Measurements from ENCODE around the gene PTGDR.

PTGDR gene

DNA sequence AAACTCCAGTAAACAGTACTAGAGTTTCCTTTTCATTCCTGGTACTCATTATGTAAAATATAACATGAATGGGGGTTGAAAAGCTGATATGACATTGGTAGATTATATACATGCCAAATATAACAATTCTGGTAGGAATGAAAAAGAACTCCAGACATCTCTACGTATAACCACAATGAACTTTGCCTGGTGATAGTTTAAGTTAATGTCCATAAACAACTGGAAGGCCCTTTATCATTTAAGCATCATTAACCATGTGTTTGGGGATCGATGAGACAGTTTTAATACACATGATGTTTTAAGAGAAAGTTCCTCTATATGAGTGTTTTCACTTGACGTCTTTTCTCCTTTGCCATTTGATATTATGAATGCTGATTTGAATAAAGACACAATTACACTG is 52.4 kb downstream of the PTGDR start:
- peaks cover 36% of the 10 kb centered on the region for H3K36me3 ChIP-seq (ENCODE audit: insufficient read depth, low read length)
- peaks cover 15% of the 10 kb centered on the region for H3K9me3 ChIP-seq (ENCODE audit: insufficient read depth, low read length, severe bottlenecking)
- no peak overlapping the region for H3K9ac ChIP-seq (ENCODE audit: low read depth, low read length)
- ATAC-seq (ENCODE audit: insufficient read depth, low read depth) (no peak), DNase-seq (no peak)
- H3K79me2 ChIP-seq (ENCODE audit: insufficient read depth, low read length), result peaks cover 85% of the 10 kb centered on the region
- H4K20me1 ChIP-seq (ENCODE audit: insufficient read depth, low read length), result peaks cover 7% of the 10 kb centered on the region; the same call in 1 of the 2 replicates
- H3K4me2 ChIP-seq (ENCODE audit: insufficient read depth, low read length), result peak overlapping the region; percentile 94; the same call in 1 of the 2 replicates
- H3K4me3 ChIP-seq (ENCODE audit: low read depth in 1 of 2, low read length in 2 of 2), result peak overlapping the region in 1 of 2 experiments; percentile 53; a peak in 1 of 4 replicates
- no peak overlapping the region for H2AFZ ChIP-seq (ENCODE audit: low read depth, low read length)
- no peaks in the 10 kb centered on the region for H3K27me3 ChIP-seq (ENCODE audit: insufficient read depth, low read length, poor library complexity)
- peaks cover 53% of the 10 kb centered on the region for H3K4me1 ChIP-seq (ENCODE audit: insufficient read depth, low read length)
- no peak for TF ChIP-seq EZH2 (IDR thresholded peaks at IDR 0.05; ENCODE audit: borderline replicate concordance, low read depth, low read length, severe bottlenecking)
- no peak for TF ChIP-seq CTCF (IDR thresholded peaks at IDR 0.05; ENCODE audit: borderline replicate concordance, extremely low read depth, low read length, poor library complexity, severe bottlenecking)
- peak overlapping the region; percentile 96 for H3K27ac ChIP-seq (ENCODE audit: low read length)

- 0 out of 2 replicates have a peak, but pooled peaks cover 4% of the 10 kb centered on the region for H4K20me1 ChIP-seq (ENCODE audit: insufficient read depth, low read length)
- H3K4me1 ChIP-seq (ENCODE audit: insufficient read depth, low read length), result peaks cover 11% of the 10 kb centered on the region; the same call in 1 of the 2 replicates
- ATAC-seq (ENCODE audit: insufficient read depth, low read depth) (peak; percentile 78), DNase-seq (no peak)
- no peak overlapping the region for H3K4me2 ChIP-seq (ENCODE audit: insufficient read depth, low read length)
- TF ChIP-seq CTCF (IDR thresholded peaks at IDR 0.05; ENCODE audit: borderline replicate concordance, extremely low read depth, low read length, poor library complexity, severe bottlenecking), result no peak
- no peak for TF ChIP-seq EZH2 (IDR thresholded peaks at IDR 0.05; ENCODE audit: borderline replicate concordance, low read depth, low read length, severe bottlenecking)
- no peak overlapping the region for H3K4me3 ChIP-seq (ENCODE audit: low read depth in 1 of 2, low read length in 2 of 2)
- H3K27ac ChIP-seq (ENCODE audit: low read length), result no peak overlapping the region
- peaks cover 72% of the 10 kb centered on the region for H3K36me3 ChIP-seq (ENCODE audit: insufficient read depth, low read length)
- H3K9me3 ChIP-seq (ENCODE audit: insufficient read depth, low read length, severe bottlenecking), result peaks cover 15% of the 10 kb centered on the region
- peaks cover 52% of the 10 kb centered on the region for H3K79me2 ChIP-seq (ENCODE audit: insufficient read depth, low read length)
- H3K9ac ChIP-seq (ENCODE audit: low read depth, low read length), result no peak overlapping the region
- H2AFZ ChIP-seq (ENCODE audit: low read depth, low read length), result no peak overlapping the region
- no peaks in the 10 kb centered on the region for H3K27me3 ChIP-seq (ENCODE audit: insufficient read depth, low read length, poor library complexity)
These were observed 57.6 kb downstream of the PTGDR start for GRCh38 chr14:52325126-52325525.

- peaks cover 47% of the 10 kb centered on the region for H3K79me2 ChIP-seq (ENCODE audit: insufficient read depth, low read length)
- peaks cover 70% of the 10 kb centered on the region for H3K36me3 ChIP-seq (ENCODE audit: insufficient read depth, low read length)
- 0 out of 2 replicates have a peak, but pooled peaks cover 4% of the 10 kb centered on the region for H4K20me1 ChIP-seq (ENCODE audit: insufficient read depth, low read length)
- no peak overlapping the region for H3K4me3 ChIP-seq (ENCODE audit: low read depth in 1 of 2, low read length in 2 of 2)
- no peak overlapping the region for H2AFZ ChIP-seq (ENCODE audit: low read depth, low read length)
- no peak overlapping the region for H3K9ac ChIP-seq (ENCODE audit: low read depth, low read length)
- H3K9me3 ChIP-seq (ENCODE audit: insufficient read depth, low read length, severe bottlenecking), result peaks cover 15% of the 10 kb centered on the region
- DNase-seq (no peak), ATAC-seq (ENCODE audit: insufficient read depth, low read depth) (no peak)
- H3K27me3 ChIP-seq (ENCODE audit: insufficient read depth, low read length, poor library complexity), result no peaks in the 10 kb centered on the region
- 0 out of 2 replicates have a peak overlapping the region, but pooled peaks have one; percentile 5 for H3K27ac ChIP-seq (ENCODE audit: low read length)
- TF ChIP-seq CTCF (IDR thresholded peaks at IDR 0.05; ENCODE audit: borderline replicate concordance, extremely low read depth, low read length, poor library complexity, severe bottlenecking) (no peak), EZH2 (IDR thresholded peaks at IDR 0.05; ENCODE audit: borderline replicate concordance, low read depth, low read length, severe bottlenecking) (no peak)
- H3K4me2 ChIP-seq (ENCODE audit: insufficient read depth, low read length), result no peak overlapping the region
- peaks cover 10% of the 10 kb centered on the region; the same call in 1 of the 2 replicates for H3K4me1 ChIP-seq (ENCODE audit: insufficient read depth, low read length)
These were observed 58.1 kb downstream of the PTGDR start for GRCh38 chr14:52325630-52326029.
